SK-N-SH treated with all-trans-retinoic acid at 6 μM for 48 hours (cell line): Measurements from ENCODE around the gene TMEM185A.
"Not testable (repeated sequence)": the region's sequence is repeated elsewhere in the genome, so short reads cannot be mapped to it uniquely, and the experiment has no call there.

Experiments
- ATAC-seq: fragments of 200-7000 bp; cut with Tn5 transposase; 3 replicates; pipeline ENCODE4 v1.9.1; 2020; ENCODE audit warnings: mild to moderate bottlenecking, moderate library complexity

Gene TMEM185A

DNA sequence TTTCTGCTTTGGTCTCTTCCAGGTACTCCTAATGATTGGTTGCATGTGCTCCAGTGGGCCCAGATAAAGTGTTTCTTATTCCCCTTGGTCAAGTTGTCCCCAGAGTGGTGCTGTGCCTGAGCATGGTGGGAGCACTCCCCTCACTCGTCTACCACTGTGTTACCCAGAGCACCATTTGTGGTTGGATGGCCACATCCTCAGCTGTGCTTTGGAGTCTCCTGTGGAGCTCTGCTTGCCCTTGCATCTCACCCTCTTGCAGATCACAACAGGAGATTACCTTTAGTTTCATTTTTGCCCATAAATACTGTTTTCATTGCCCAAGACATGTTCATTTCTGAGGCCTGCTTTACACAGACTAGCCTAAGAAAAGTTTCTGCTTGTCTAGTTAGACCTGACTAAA, 81.1 kb downstream of the TMEM185A start:
- not testable (repeated sequence) for ATAC-seq

DNA sequence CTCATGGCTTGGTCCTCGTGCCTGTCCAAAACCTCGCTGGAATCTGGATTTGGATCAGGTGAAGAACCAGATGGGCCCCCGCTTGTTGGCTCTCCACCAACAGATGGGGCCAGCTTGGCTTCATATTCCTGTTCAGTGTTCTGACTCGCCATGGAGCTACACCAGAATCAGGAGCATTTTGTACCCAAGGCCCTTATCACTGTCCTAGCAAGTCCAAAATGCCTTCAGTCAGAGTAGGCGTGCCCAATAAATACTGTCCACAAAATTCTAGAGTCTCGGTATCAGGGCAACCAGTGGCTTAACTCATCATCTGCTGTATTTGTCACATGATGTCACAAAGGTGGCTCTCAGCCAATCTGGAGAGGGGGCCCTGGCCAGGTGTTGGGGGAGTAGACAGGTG, 81.9 kb downstream of the TMEM185A start, which contains the start of gene HSFX3:
Gene HSFX3, minus strand, starts transcription at position 224 of the 400 bp plus-strand sequence. Its CDS starts 72 bp downstream, at position 152.
- ATAC-seq = not testable (repeated sequence)

DNA sequence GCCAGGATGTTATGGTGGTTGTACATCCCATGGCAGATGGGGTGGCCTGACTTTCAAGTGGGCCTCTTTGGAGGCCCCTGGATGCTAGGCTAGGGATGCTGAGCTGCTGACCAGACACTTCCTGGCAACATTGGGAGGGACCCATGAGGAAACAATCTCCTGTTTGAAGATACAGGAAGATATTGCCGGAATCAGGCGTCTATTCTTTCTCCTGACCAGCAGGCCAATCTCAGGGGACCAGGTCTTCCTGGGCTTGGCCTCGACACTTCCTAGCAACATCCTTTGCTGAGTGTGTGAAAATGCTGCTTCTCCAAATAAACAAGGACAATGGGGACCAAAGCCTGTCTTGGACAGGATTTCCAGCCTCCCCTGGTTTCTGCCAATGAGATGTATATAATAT, 83.8 kb downstream of the TMEM185A start:
- ATAC-seq = not testable (repeated sequence)

DNA sequence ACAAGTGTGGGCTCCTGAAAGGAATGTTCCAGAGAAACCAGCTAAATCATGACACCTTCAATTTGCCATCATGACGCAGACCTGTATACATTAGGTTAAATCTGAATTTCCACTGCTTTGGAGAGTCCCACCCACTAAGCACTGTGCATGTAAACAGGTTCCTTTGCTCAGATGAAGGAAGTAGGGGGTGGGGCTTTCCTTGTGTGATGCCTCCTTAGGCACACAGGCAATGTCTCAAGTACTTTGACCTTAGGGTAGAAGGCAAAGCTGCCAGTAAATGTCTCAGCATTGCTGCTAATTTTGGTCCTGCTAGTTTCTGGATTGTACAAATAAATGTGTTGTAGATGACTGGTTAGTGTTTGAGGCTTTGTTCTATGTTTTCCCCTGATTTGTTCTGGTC, 84.6 kb downstream of the TMEM185A start:
- not testable (repeated sequence) for ATAC-seq
